Measurements from ENCODE around the gene ARMC2. TPM values are rescaled to one million over a fixed set of nuclear protein-coding genes. Genes with fewer than 3 reads are reported as not detected.

Gene ARMC2
- total and polyA plus RNA-seq, 2 of the 8 experiments (the other 6 are each of a cell fraction or from before 2014, with no cell fraction given) = 1.6 to 4.4 TPM

GRCh38 chr6:108884211-108885059, 36.2 kb downstream of the ARMC2 start:
- H2AK5ac ChIP-seq (ENCODE audit: low read depth, low read length) = no peak overlapping the region
- H3K23ac ChIP-seq (ENCODE audit: insufficient read length) = no peak overlapping the region
- CTCF ChIA-PET (ENCODE audit: partially characterized antibody) = interaction anchor here (0.7 to 1.9 kb wide), 6 partner anchors 9 to 343 kb away, joined by 3 to 7 read pairs (median 4); no protein-coding TSS in a partner anchor
- H3K9me3 ChIP-seq (ENCODE audit: insufficient read depth in 2 of 2, low read depth in 1 of 2, low read length in 1 of 2) = no peaks in the 10 kb centered on the region
- H2BK20ac ChIP-seq (ENCODE audit: low read length) = no peak overlapping the region
- no peak overlapping the region for H2BK120ac ChIP-seq (replicated peaks; ENCODE audit: low read depth, low read length)
- no peak overlapping the region for H3K4ac ChIP-seq (replicated peaks; ENCODE audit: insufficient read length, low read depth, low read length)
- H3K4me2 ChIP-seq (ENCODE audit: insufficient read depth in 1 of 2, low read depth in 2 of 2, low read length in 2 of 2) = no peak overlapping the region
- H3K18ac ChIP-seq (ENCODE audit: extremely low read depth, low read length) = no peak overlapping the region
- H2BK15ac ChIP-seq (ENCODE audit: low read length) = no peak overlapping the region
- H2AFZ ChIP-seq (ENCODE audit: low read length) = 0 out of 2 replicates have a peak overlapping the region, but pooled peaks have one; percentile 3
- H2BK12ac ChIP-seq (ENCODE audit: low read depth, low read length) = no peak overlapping the region
- POLR2A ChIA-PET (ENCODE audit: partially characterized antibody) = no interaction called here
- H3K27me3 ChIP-seq (replicated peaks in 1 of 4; ENCODE audit: control insufficient read depth in 3 of 4, extremely low read depth in 1 of 4, insufficient read depth in 3 of 4, low read length in 3 of 4) = no peaks in the 10 kb centered on the region
- no peak overlapping the region for H3K14ac ChIP-seq (ENCODE audit: insufficient read length)
- no peaks in the 10 kb centered on the region for H3K79me2 ChIP-seq (ENCODE audit: control insufficient read depth in 1 of 2, insufficient read depth in 2 of 2, low read length in 2 of 2)
- DNase-seq (ENCODE audit: low read depth in 1 of 2, low spot score in 2 of 2) (no peak), FAIRE-seq (no peak)
- no peaks in the 10 kb centered on the region for H3K79me1 ChIP-seq (ENCODE audit: low read depth, low read length)
- no peak overlapping the region for H3K9ac ChIP-seq (replicated peaks in 1 of 4; ENCODE audit: extremely low read depth in 1 of 4, low read depth in 3 of 4, low read length in 3 of 4)
- H2BK5ac ChIP-seq (ENCODE audit: low read depth, low read length) = no peak overlapping the region
- TF ChIP-seq CBX5 (IDR thresholded peaks at IDR 0.05; ENCODE audit: low read depth, low read length) = no peak
- TF ChIP-seq TBP (IDR thresholded peaks at IDR 0.05; ENCODE audit: low read depth, low read length) = no peak
- peak; percentile 59; the same call in 1 of the 2 replicates for TF ChIP-seq E2F6 (IDR thresholded peaks at IDR 0.05)
- peak; percentile 43; the same call in 1 of the 2 replicates for TF ChIP-seq SP1 (IDR thresholded peaks at IDR 0.05; ENCODE audit: low read depth, low read length)
- TF ChIP-seq GTF2F1 (IDR thresholded peaks at IDR 0.05; ENCODE audit: borderline replicate concordance, low read depth, low read length) = no peak
- TF ChIP-seq TEAD4 (IDR thresholded peaks at IDR 0.05; ENCODE audit: low read depth, low read length) = peak; percentile 68
- TF ChIP-seq MAX (IDR thresholded peaks at IDR 0.05) = 0 out of 2 replicates have a peak, but pooled peaks have one; percentile 42
- H3K4me3 ChIP-seq (ENCODE audit: extremely low read depth in 1 of 4, insufficient read depth in 2 of 4, low read depth in 3 of 4, low read length in 4 of 4) = no peak overlapping the region
- no peak overlapping the region for H4K91ac ChIP-seq (replicated peaks; ENCODE audit: insufficient read length, low read length)
- 80% methylated on average over 9 of the region's 9 CpGs; no CpG with 5 or more reads in 1 of the 2 experiments for WGBS, 2 experiments (ENCODE audit: extremely low coverage in 1 of 2, insufficient coverage in 1 of 2, insufficient read length in 1 of 2, insufficient replicate concordance in 2 of 2, low coverage in 1 of 2, low lambda C conversion rate in 2 of 2, missing lambda C conversion rate in 1 of 2)
- H4K8ac ChIP-seq (ENCODE audit: extremely low read depth, insufficient read depth, low read length) = no peak overlapping the region
- no peaks in the 10 kb centered on the region; the same call in 1 of the 2 replicates for H3K23me2 ChIP-seq (ENCODE audit: low read depth, low read length)
- no peaks in the 10 kb centered on the region for H3K36me3 ChIP-seq (ENCODE audit: control insufficient read depth in 2 of 4, insufficient read depth in 4 of 4, low read length in 3 of 4)
- H4K20me1 ChIP-seq (replicated peaks in 1 of 2; ENCODE audit: control insufficient read depth in 1 of 2, insufficient read depth in 2 of 2, low read length in 2 of 2) = no peaks in the 10 kb centered on the region
- no peak overlapping the region for H3K56ac ChIP-seq (replicated peaks; ENCODE audit: insufficient read length, low read depth, low read length)
- H3K27ac ChIP-seq (ENCODE audit: low read depth, low read length) = no peak overlapping the region
- H3K4me1 ChIP-seq (replicated peaks in 1 of 4; ENCODE audit: control insufficient read depth in 3 of 4, insufficient read depth in 4 of 4, low read length in 3 of 4) = no peaks in the 10 kb centered on the region
- no peak overlapping the region for H4K5ac ChIP-seq (ENCODE audit: insufficient read length, low read depth, low read length)

Data from H1 (cell line).